ENCODE results near the gene GDPD1.
"Not testable (repeated sequence)": the region's sequence is repeated elsewhere in the genome, so short reads cannot be mapped to it uniquely, and the experiment has no call there.

Gene GDPD1

GRCh38 chr17:59254742-59255141, 34.4 kb downstream of the GDPD1 start:
- no peak for DNase-seq

- DNase-seq, result no peak
Measured at GRCh38 chr17:59257101-59257500, 36.8 kb downstream of the GDPD1 start.

GRCh38 chr17:59260722-59261121, 40.4 kb downstream of the GDPD1 start:
- no peak for DNase-seq

GRCh38 chr17:59266745-59267144, 46.4 kb downstream of the GDPD1 start:
- DNase-seq, result no peak

GRCh38 chr17:59267776-59268175, 47.5 kb downstream of the GDPD1 start:
- no peak for DNase-seq

GRCh38 chr17:59275618-59276017, 55.3 kb downstream of the GDPD1 start:
- DNase-seq, result no peak

GRCh38 chr17:59277031-59277430, 56.7 kb downstream of the GDPD1 start:
- DNase-seq, result peak; percentile 4 to 8

GRCh38 chr17:59278406-59278805, 58.1 kb downstream of the GDPD1 start:
- no peak for DNase-seq

GRCh38 chr17:59284317-59284716, 64.0 kb downstream of the GDPD1 start:
- DNase-seq, result no peak

- peak; percentile 0 to 16 for DNase-seq
Measured at GRCh38 chr17:59287452-59287851, 67.1 kb downstream of the GDPD1 start.

GRCh38 chr17:59287891-59288290, 67.6 kb downstream of the GDPD1 start:
- no peak for DNase-seq

- DNase-seq, result no peak
Measured at GRCh38 chr17:59289981-59290301, 69.6 kb downstream of the GDPD1 start.

- DNase-seq, result not testable (repeated sequence)
Measured at GRCh38 chr17:59290302-59290998, 70.1 kb downstream of the GDPD1 start.

- no peak for DNase-seq
Measured at GRCh38 chr17:59292174-59292523, 71.8 kb downstream of the GDPD1 start.

- no peak for DNase-seq
Measured at GRCh38 chr17:59296190-59296589, 75.9 kb downstream of the GDPD1 start.

GRCh38 chr17:59298521-59298920, 78.2 kb downstream of the GDPD1 start:
- no peak for DNase-seq

GRCh38 chr17:59299400-59300092, 79.2 kb downstream of the GDPD1 start:
- DNase-seq, result no peak

- DNase-seq, result peak in 1 of 2 donors; percentile 2
Measured at GRCh38 chr17:59300941-59301340, 80.6 kb downstream of the GDPD1 start.

- DNase-seq, result no peak
Measured at GRCh38 chr17:59304811-59305210, 84.5 kb downstream of the GDPD1 start.

GRCh38 chr17:59310263-59310920, 90.1 kb downstream of the GDPD1 start:
- DNase-seq, result no peak

GRCh38 chr17:59311051-59311468, 90.7 kb downstream of the GDPD1 start:
- peak; percentile 53 to 77 for DNase-seq

- DNase-seq, result not testable (repeated sequence)
Measured at GRCh38 chr17:59311521-59311920, 91.2 kb downstream of the GDPD1 start.

- no peak for DNase-seq
Measured at GRCh38 chr17:59315866-59316265, 95.6 kb downstream of the GDPD1 start.

Measured in CD4-positive, alpha-beta T cell treated with Interferon alpha-2 for 1 hour (primary cell).